HG03280 (cell line): ENCODE measurements around the gene APOL3.
"Not testable (repeated sequence)": the region's sequence is repeated elsewhere in the genome, so short reads cannot be mapped to it uniquely, and the experiment has no call there.

Experiments
- ATAC-seq: cut with Tn5 transposase; IDR thresholded peaks from one replicate; pipeline ENCODE4 v1.9.1; 2021; ENCODE audit warnings: mild to moderate bottlenecking, moderate library complexity; ENCODE audit not compliant: unreplicated experiment

Gene APOL3

GRCh38 chr22:36162127-36163034 lies 1.8 kb upstream of the APOL3 start:
- ATAC-seq: no peak

- ATAC-seq: not testable (repeated sequence)
Measured at GRCh38 chr22:36161793-36162126, 1.2 kb upstream of the APOL3 start.

- ATAC-seq: no peak
Measured at GRCh38 chr22:36156515-36157419, 3.8 kb downstream of the APOL3 start.

GRCh38 chr22:36156119-36156514 lies 4.4 kb downstream of the APOL3 start:
- ATAC-seq: no peak

- ATAC-seq: no peak
Measured at GRCh38 chr22:36155702-36156101, 4.9 kb downstream of the APOL3 start.

- ATAC-seq: no peak
Measured at GRCh38 chr22:36154423-36154945, 6.1 kb downstream of the APOL3 start.

DNA sequence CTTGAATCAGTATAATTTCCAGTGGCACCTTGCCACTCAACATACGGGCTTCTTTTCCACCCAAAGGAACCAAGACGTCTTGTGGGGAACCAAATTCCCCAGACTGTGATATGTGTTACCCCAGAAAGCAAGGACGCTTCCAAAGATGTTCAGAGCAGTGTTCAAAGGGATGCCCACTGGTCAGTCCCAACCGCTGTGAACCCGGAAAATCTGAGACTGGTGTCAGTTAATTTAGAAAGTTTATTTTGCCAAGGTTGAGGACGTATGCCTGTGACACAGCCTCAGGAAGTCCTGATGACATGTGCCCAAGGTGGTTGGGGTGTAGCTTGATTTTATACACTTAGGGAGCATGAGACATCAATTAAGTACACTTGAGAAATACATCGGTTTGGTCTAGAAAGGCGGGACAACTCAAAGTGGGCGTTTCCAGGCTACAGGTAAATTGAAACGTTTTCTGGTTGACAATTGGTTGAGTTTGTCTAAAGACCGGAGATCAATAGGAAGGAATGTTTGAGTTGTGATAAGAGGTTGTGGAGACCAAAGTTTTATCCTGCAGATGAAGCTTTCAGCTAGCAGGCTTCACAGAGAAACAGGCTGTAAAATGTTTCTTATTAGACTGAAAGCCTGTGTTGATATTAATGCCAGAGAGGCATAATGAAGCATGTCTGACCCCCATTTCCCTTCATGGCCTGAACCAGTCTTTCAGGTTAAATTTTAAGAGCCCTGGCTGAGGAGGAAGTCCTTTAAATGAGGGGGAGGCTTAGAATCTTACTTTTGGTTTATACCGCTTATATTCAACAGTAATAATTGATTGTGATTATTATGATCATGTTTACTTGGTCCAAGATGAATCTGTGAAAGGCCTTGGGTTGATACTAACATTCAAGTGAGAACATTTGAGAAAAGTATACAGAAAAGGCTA lies 6.8 kb downstream of the APOL3 start:
- no peak for ATAC-seq

DNA sequence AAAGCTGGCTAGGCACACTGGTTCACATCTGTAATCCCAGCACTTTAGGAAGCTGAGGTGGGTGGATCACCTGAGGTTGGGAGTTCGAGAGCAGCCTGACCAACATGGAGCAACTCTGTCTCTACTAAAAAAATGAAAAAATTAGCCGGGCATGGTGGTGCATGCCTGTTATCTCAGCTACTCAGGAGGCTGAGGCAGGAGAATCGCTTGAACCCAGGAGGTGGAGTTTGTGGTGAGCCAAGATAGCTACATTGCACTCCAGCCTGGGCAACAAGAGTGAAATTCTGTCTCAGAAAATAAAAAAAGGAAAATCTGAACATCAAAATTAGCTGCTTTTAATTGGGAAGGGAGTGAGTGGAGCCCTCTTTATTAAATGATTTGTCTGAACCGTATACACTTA lies 7.7 kb downstream of the APOL3 start:
- ATAC-seq: not testable (repeated sequence)

DNA sequence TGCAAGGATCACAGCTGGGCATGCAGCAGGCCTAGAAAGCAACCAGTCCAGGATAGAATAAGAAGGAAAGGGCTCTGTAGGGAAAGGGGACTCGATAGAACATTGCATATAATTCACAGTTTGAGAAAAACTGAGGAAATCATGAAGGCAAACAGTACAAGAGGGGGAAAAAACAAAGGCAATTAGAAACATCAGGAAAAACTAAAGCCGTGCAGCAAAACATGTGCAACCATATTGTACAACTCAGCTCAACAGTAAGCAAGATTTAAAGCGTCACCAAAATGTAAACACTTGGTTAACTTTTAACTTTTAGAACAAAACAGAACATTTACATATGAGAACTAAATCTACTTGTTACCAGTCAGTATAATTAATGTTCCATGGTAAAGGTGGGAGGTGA lies 8.5 kb downstream of the APOL3 start:
- no peak for ATAC-seq

- ATAC-seq: no peak
Measured at GRCh38 chr22:36151006-36151595, 9.5 kb downstream of the APOL3 start.

GRCh38 chr22:36149441-36149840 lies 11.1 kb downstream of the APOL3 start:
- ATAC-seq: no peak

GRCh38 chr22:36148411-36148810 lies 12.1 kb downstream of the APOL3 start:
- no peak for ATAC-seq

GRCh38 chr22:36147196-36147791 lies 13.3 kb downstream of the APOL3 start:
- ATAC-seq: no peak

- no peak for ATAC-seq
Measured at GRCh38 chr22:36145881-36146280, 14.7 kb downstream of the APOL3 start.

GRCh38 chr22:36144886-36145541 lies 15.5 kb downstream of the APOL3 start:
- no peak for ATAC-seq

- ATAC-seq: no peak
Measured at GRCh38 chr22:36143956-36144355, 16.6 kb downstream of the APOL3 start.

DNA sequence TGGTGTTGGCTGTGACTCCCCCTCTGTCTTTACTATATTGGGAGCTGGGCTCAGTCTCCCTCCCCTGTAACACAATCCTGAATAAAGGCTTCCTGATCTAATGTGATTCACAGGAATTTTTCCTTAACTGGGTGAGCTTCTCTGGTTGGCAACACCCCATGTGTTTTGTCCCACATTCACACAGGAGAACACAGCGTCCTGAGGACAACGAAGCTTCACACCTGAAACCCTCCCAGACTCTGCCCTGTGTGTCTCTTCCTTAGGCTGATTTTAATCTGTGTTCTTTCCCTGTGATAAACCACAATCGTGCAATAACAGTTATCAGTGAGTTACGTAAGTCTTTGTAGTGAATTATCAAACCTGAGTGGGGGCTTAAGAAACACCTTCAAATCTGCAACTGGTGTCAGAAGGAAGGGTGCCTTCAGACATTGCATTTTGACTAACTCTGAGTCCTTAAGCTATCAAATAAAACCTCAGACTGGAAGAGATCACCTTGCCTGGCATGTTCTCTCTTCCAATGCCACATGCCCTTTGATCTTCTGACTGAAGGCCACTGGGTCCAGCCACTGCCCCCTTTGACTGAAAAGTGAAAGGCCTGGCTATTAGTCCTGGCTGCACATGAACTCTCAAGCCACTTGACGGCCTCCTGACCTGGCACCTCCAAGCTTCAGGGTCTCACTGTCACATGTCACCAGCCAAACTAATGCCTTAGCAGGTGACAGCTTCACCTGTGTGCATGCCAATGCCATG lies 17.3 kb downstream of the APOL3 start:
- no peak for ATAC-seq

- no peak for ATAC-seq
Measured at GRCh38 chr22:36141481-36141880, 19.1 kb downstream of the APOL3 start.

- ATAC-seq: not testable (repeated sequence)
Measured at GRCh38 chr22:36138709-36139108, 21.8 kb downstream of the APOL3 start.
